H1 (cell line): ENCODE results near the gene NSFL1C.

Experiments
- ATF3 ChIP-seq: IDR thresholded peaks from 2 replicates; pipeline ENCODE4 v1.6.1; 2011; ENCODE audit warnings: low read depth, mild to moderate bottlenecking, low read length; ENCODE audit not compliant: insufficient read depth
- CTCF ChIP-seq, 3 experiments: IDR thresholded peaks; 1 replicate in 2 of 3; 2 replicates in 1 of 3; pipeline versions ENCODE4 v1.5.1 to v1.6.1; 2011; ENCODE audit warnings: low read length in 3 of 3, mild to moderate bottlenecking in 3 of 3, inconsistent platforms in 2 of 3, low read depth in 1 of 3, moderate library complexity in 1 of 3; ENCODE audit not compliant: insufficient read depth in 1 of 3; ENCODE audit errors: control extremely low read depth in 1 of 3
- EP300 ChIP-seq, 2 experiments: IDR thresholded peaks; 1 replicate in 1 of 2; 2 replicates in 1 of 2; pipeline ENCODE4 v1.6.1; 2011 to 2012; ENCODE audit warnings: low read depth in 2 of 2, low read length in 2 of 2, mild to moderate bottlenecking in 2 of 2, borderline replicate concordance in 1 of 2, inconsistent platforms in 1 of 2, moderate library complexity in 1 of 2
- EZH2 ChIP-seq: fragments of 200-600 bp; sonication (generic); IDR thresholded peaks from 2 replicates; pipeline ENCODE4 v1.7.1; 2012; ENCODE audit warnings: low read depth, mild to moderate bottlenecking, moderate library complexity, low read length, inconsistent platforms; ENCODE audit not compliant: severe bottlenecking
- MAX ChIP-seq: IDR thresholded peaks from 2 replicates; pipeline ENCODE4 v1.6.1; 2012; ENCODE audit warnings: inconsistent platforms
- NRF1 ChIP-seq: IDR thresholded peaks from 2 replicates; pipeline ENCODE4 v1.6.1; 2011; ENCODE audit warnings: mild to moderate bottlenecking, low read depth, low read length, improper control_type of control experiment
- RAD21 ChIP-seq, 2 experiments: IDR thresholded peaks in 1 of 2; conservative IDR thresholded peaks in 1 of 2; 2 replicates each; pipeline ENCODE4 v1.6.1; 2011; ENCODE audit warnings: low read depth in 2 of 2, low read length in 2 of 2, improper control_type of control experiment in 1 of 2, inconsistent platforms in 1 of 2, mild to moderate bottlenecking in 1 of 2, moderate library complexity in 1 of 2
- TCF12 ChIP-seq: IDR thresholded peaks from 2 replicates; pipeline ENCODE4 v1.6.1; 2011; ENCODE audit warnings: low read depth, mild to moderate bottlenecking, low read length

GRCh38 chr20:1422753-1423152 is 43.9 kb downstream of the NSFL1C start:
- TF ChIP-seq CTCF (IDR thresholded peaks at IDR 0.05; ENCODE audit: control extremely low read depth in 1 of 3, insufficient read depth in 1 of 3, low read depth in 1 of 3, low read length in 3 of 3) (no peak), ATF3 (no peak), RAD21 (IDR thresholded peaks at IDR 0.05 in 1 of 2, conservative IDR thresholded peaks at IDR 0.05 in 1 of 2; ENCODE audit: low read depth in 2 of 2, low read length in 2 of 2) (no peak), TCF12 (no peak), EZH2 (no peak), MAX (no peak), EP300 (IDR thresholded peaks at IDR 0.05; ENCODE audit: borderline replicate concordance in 1 of 2, low read depth in 2 of 2, low read length in 2 of 2) (no peak), NRF1 (no peak)
